ENCODE measurements around the gene ERCC1.

Gene ERCC1

DNA sequence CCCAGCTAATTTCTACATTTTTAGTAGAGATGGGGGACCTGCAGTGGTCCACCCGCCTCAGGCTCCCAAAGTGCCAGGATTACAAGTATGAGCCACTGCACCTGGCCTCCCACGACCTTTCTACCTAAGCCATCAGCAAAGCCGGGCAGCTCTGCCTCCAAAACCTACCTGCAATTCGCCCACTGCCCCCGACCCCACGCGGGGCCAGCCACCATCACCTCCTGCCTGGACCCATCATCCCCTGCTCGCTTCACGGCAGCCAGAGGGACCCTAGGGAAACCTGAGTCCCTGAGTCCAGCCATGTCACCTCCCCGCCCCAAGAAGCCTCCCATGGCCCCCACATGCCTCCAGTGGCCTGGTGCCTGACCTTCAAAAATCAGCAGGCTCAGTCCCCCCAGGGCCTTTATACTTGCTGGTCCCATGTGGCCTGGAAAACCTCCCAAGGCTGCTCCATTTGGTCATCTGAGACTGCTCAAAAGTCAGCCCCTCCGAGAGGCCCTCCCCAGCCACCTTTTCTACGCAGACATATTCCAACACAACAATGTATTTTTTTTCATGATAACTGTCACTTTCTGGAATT, 65.4 kb downstream of the ERCC1 start:
- DNase-seq, result no peak

DNA sequence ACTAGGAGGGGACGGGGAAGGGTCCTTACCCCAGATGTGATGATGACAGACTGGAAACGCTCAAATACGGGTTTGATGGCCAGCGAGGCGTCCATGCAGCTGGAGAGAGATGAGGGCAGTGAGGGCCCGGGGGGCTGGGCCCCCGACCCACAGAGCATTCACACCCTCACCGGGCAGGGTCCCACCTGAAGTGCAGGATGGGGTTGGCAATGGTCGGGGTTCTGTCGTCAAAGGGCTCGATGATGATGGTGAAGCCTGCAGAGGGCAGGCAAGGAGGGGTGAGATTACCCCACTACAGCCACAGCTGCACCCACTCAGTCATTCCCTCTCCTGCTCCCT, 66.3 kb downstream of the ERCC1 start:
- DNase-seq, result no peak

All from CD4-positive, alpha-beta T cell treated with Interleukin-4 for 1 hour (primary cell).